ENCODE data around the gene STK32A. TPM values are rescaled to one million over a fixed set of nuclear protein-coding genes. Genes with fewer than 3 reads are reported as not detected.

The STK32A gene
- polyA plus RNA-seq, 1 experiment = 1.2 TPM

GRCh38 chr5:147418613-147419012 lies 183.8 kb downstream of the STK32A start:
- ChIA-PET CTCF (interaction anchor here (0.6 kb wide), 1 partner anchor 146 kb away, joined by 3 read pairs; no protein-coding TSS in a partner anchor), POLR2A (no interaction called here)
- no peak for DNase-seq (ENCODE audit: low read depth)
- H3K36me3 ChIP-seq (ENCODE audit: control insufficient read depth, insufficient read depth, low read length) = no peaks in the 10 kb centered on the region
- TF ChIP-seq, protein P1, sequence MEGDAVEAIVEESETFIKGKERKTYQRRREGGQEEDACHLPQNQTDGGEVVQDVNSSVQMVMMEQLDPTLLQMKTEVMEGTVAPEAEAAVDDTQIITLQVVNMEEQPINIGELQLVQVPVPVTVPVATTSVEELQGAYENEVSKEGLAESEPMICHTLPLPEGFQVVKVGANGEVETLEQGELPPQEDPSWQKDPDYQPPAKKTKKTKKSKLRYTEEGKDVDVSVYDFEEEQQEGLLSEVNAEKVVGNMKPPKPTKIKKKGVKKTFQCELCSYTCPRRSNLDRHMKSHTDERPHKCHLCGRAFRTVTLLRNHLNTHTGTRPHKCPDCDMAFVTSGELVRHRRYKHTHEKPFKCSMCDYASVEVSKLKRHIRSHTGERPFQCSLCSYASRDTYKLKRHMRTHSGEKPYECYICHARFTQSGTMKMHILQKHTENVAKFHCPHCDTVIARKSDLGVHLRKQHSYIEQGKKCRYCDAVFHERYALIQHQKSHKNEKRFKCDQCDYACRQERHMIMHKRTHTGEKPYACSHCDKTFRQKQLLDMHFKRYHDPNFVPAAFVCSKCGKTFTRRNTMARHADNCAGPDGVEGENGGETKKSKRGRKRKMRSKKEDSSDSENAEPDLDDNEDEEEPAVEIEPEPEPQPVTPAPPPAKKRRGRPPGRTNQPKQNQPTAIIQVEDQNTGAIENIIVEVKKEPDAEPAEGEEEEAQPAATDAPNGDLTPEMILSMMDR (IDR thresholded peaks at IDR 0.05; ENCODE audit: insufficient read depth, low read depth, low read length) = no peak
- H3K27me3 ChIP-seq (ENCODE audit: control insufficient read depth, insufficient read depth, low read length) = no peaks in the 10 kb centered on the region
- no peak overlapping the region for H3K4me3 ChIP-seq (ENCODE audit: low read depth, low read length)

DNA sequence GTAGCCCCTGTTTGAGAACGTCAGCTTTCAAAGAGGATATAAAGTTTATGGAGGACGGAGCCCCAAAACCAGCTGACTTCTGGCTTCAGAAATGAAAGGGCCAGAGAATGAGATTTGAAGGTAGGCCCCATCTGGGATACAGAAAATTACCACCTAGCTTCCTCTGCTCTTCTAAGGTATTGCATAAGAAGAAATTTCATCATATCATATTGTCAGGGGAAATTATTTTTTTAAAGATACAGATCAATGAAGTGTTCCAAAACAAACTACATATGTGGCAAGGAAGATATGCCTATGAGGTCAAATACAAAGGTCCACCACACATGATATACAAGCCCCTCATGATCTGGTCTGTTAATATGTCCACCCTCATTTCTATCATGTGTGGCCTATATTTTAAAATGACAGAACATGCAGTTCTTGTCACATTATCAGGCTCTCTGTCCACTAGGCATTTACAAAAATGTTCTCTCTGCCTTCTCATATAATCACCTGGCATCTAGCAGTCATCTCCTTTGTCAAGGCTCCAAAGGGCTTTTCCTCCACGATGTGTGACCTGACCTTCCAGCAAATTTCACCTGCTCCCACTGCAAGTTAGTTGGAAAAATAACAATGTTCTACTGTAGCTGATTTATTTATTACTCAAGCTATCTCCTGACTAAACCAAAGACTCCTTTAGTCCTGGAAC lies 192.0 kb downstream of the STK32A start:
- H3K36me3 ChIP-seq (ENCODE audit: control insufficient read depth, insufficient read depth, low read length) = no peaks in the 10 kb centered on the region
- no peak for DNase-seq (ENCODE audit: low read depth)
- CTCF ChIA-PET = interaction anchor here (2.2 kb wide), 1 partner anchor 9 kb away, joined by 7 read pairs; no protein-coding TSS in a partner anchor
- H3K27me3 ChIP-seq (ENCODE audit: control insufficient read depth, insufficient read depth, low read length) = no peaks in the 10 kb centered on the region
- H3K4me3 ChIP-seq (ENCODE audit: low read depth, low read length) = no peak overlapping the region
- POLR2A ChIA-PET = no interaction called here
- TF ChIP-seq, protein P1 (IDR thresholded peaks at IDR 0.05; ENCODE audit: insufficient read depth, low read depth, low read length) = no peak

DNA sequence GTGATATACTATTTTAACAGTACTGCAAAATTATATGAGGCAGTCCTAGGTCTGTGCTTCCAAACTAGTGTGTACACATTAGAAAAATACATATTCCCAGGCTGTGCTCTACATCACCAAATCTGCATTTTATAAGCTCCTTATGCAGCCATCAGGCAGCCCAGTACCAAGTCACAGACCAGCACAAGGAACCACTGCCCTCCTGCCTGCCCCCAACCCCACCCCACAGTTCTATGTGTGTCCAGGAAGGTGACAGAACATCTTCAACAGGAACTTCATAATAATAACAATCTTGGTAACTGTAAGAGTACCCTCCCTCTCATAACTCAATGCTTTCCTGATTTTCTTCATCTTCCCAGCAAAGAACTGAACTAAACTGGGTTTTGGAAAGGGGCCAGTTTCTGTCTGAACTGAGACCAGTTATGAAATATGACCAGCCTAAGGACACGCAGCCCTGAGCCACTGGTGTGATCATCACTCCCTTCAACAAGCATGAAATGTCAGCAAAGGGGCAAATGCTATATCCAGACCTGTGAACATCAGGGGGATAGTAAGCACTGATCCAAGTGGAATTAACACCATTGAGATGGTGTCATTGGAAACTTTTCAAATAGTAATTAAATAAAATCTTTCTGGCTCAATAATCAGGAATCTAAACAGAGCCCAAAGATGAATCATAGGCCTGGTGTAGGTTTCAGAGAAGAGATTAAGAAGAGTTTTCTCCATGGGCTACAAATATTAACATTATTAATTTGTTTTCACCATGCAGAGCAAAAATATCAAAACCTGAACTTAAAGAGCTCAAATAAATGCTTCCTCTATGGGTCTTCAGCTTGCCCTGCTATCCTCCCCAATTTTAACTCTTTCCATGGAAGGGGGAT lies 192.9 kb downstream of the STK32A start:
- CTCF ChIA-PET = interaction anchor here (2.2 kb wide), 1 partner anchor 10 kb away, joined by 7 read pairs; no protein-coding TSS in a partner anchor
- DNase-seq (ENCODE audit: low read depth) = no peak

GRCh38 chr5:147430628-147431027 lies 195.8 kb downstream of the STK32A start:
- DNase-seq (ENCODE audit: low read depth) = no peak
- Histone ChIP-seq H3K4me3 (ENCODE audit: low read depth, low read length) (no peak overlapping the region), H3K27me3 (ENCODE audit: control insufficient read depth, insufficient read depth, low read length) (no peaks in the 10 kb centered on the region), H3K36me3 (ENCODE audit: control insufficient read depth, insufficient read depth, low read length) (no peaks in the 10 kb centered on the region)
- CTCF ChIA-PET = interaction anchor here (1.0 kb wide), 2 partner anchors 27 to 29 kb away, joined by 3 read pairs; no protein-coding TSS in a partner anchor
- TF ChIP-seq, protein P1 (IDR thresholded peaks at IDR 0.05; ENCODE audit: insufficient read depth, low read depth, low read length) = no peak
- POLR2A ChIA-PET = no interaction called here

More for the DNA sequence above, 192.9 kb downstream of the STK32A start:
- POLR2A ChIA-PET = no interaction called here
- no peaks in the 10 kb centered on the region for H3K27me3 ChIP-seq (ENCODE audit: control insufficient read depth, insufficient read depth, low read length)
- TF ChIP-seq, protein P1 (IDR thresholded peaks at IDR 0.05; ENCODE audit: insufficient read depth, low read depth, low read length) = no peak
- no peak overlapping the region for H3K4me3 ChIP-seq (ENCODE audit: low read depth, low read length)
- no peaks in the 10 kb centered on the region for H3K36me3 ChIP-seq (ENCODE audit: control insufficient read depth, insufficient read depth, low read length)

GRCh38 chr5:147431586-147431985 lies 196.8 kb downstream of the STK32A start:
- H3K36me3 ChIP-seq (ENCODE audit: control insufficient read depth, insufficient read depth, low read length) = no peaks in the 10 kb centered on the region
- H3K27me3 ChIP-seq (ENCODE audit: control insufficient read depth, insufficient read depth, low read length) = no peaks in the 10 kb centered on the region
- no peak overlapping the region for H3K4me3 ChIP-seq (ENCODE audit: low read depth, low read length)
- no peak for DNase-seq (ENCODE audit: low read depth)
- TF ChIP-seq, protein P1 (IDR thresholded peaks at IDR 0.05; ENCODE audit: insufficient read depth, low read depth, low read length) = no peak
- CTCF ChIA-PET = interaction anchor here (0.7 to 1.0 kb wide), 2 partner anchors 28 to 127 kb away, joined by 3 read pairs; no protein-coding TSS in a partner anchor
- POLR2A ChIA-PET = interaction anchor here (0.6 kb wide), 1 partner anchor 134 kb away, joined by 4 read pairs; no protein-coding TSS in a partner anchor

Data from BJ (cell line).